Erythroblast (primary cell): ENCODE data around the gene HLX.

Experiments used
- GATA1 ChIP-seq: IDR thresholded peaks from 2 replicates; pipeline ENCODE4 v1.6.1; 2011; ENCODE audit warnings: low read depth, mild to moderate bottlenecking, control low read depth, low read length, moderate library complexity
- POLR2A ChIP-seq: IDR thresholded peaks from 2 replicates; pipeline ENCODE4 v1.6.1; 2011; ENCODE audit warnings: mild to moderate bottlenecking, low read length

DNA sequence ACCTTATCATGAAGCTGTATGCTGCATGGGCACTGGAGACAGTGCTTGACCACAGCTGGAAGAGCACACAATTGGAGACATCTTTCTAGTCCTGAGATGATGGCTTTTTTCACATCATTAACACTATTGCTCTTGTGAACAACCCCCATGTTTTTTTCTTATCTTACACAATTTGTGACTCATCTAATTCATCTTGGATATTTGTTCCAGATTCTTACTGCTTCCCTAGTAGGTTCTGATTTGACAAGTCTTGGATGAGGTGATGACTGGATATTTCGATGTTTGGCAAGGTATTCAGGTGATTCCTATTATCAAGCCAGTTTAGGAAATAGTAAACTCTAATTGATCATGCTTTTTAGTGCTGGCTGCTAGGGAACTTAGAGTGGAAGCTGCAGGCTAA, 23.7 kb downstream of the HLX start:
- TF ChIP-seq POLR2A = no peak
- TF ChIP-seq GATA1 = no peak
